C4-2B (cell line): Measurements from ENCODE around the gene KRTAP1-5.
"Not testable (repeated sequence)": the region's sequence is repeated elsewhere in the genome, so short reads cannot be mapped to it uniquely, and the experiment has no call there.

Experiments used
- CTCF ChIP-seq: fragments of 450-650 bp; conservative IDR thresholded peaks from 2 replicates; pipeline ENCODE4 v1.5.1; 2017; ENCODE audit warnings: mild to moderate bottlenecking
- ZFX ChIP-seq: fragments of 450-650 bp; IDR thresholded peaks from 2 replicates; pipeline ENCODE4 v1.6.1; 2017

DNA sequence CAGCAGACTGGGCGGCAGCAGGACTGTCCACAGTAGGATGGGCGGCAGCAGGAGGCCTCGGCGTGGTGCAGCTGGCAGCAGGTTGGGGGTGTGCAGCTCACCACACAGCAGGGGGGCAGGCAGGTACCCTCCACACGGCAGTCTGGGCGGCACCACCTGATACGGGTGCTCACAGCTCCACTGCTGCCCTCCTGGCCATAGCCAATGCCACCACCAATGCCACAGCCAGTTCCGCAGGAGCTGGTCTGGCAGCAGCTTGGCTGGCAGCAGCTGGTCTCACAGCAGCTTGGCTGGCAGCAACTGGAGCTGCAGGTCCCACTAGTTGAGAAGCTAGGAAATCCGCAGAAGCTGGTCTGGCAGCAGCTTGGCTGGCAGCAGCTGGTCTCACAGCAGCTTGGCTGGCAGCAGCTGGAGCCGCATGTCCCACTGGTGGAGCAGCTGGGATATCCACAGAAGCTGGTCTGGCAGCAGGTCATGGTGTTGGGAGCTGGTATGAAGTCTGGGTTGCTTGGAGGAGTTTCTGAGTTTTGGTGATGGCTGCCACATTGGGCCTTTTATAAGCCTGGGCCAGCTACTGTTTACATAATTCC is 7.4 kb upstream of the KRTAP1-5 start, which contains the start of gene KRTAP1-3:
- not testable (repeated sequence) for TF ChIP-seq CTCF, ZFX
